SU-DHL-6 (cell line): Measurements from ENCODE around the gene E4F1.
"Not testable (repeated sequence)": the region's sequence is repeated elsewhere in the genome, so short reads cannot be mapped to it uniquely, and the experiment has no call there.

Experiments
- H2AFZ ChIP-seq: fragments of 200-600 bp; sonication (generic); 2 replicates; pipeline ENCODE4 v1.6.1; 2014; ENCODE audit warnings: low read depth, mild to moderate bottlenecking, moderate library complexity, mixed read lengths, antibody characterized with exemption, low read length; ENCODE audit not compliant: severe bottlenecking
- H3F3A ChIP-seq: fragments of 200-600 bp; shearing (Covaris generic); 2 replicates; pipeline ENCODE4 v1.6.0; 2016; ENCODE audit warnings: antibody characterized with exemption, mild to moderate bottlenecking; ENCODE audit not compliant: insufficient read depth
- H3K27ac ChIP-seq: fragments of 200-600 bp; sonication (generic); 2 replicates; pipeline ENCODE4 v1.5.1; 2016; ENCODE audit warnings: low read depth, mild to moderate bottlenecking, low read length, moderate library complexity, mixed read lengths
- H3K27me3 ChIP-seq: fragments of 200-600 bp; sonication (generic), shearing (Covaris generic); 2 replicates; pipeline ENCODE4 v1.6.0; 2014; ENCODE audit warnings: mild to moderate bottlenecking, low read length
- H3K36me3 ChIP-seq: fragments of 200-600 bp; sonication (generic); 2 replicates; pipeline ENCODE4 v1.6.1; 2014; ENCODE audit warnings: mild to moderate bottlenecking, low read length, mixed read lengths
- H3K4me2 ChIP-seq: fragments of 300-600, 200-600 bp; shearing (Covaris generic), sonication (generic); 2 replicates; pipeline ENCODE4 v1.6.0; 2014; ENCODE audit warnings: low read length, low read depth, mild to moderate bottlenecking; ENCODE audit not compliant: poor library complexity, severe bottlenecking
- H3K4me3 ChIP-seq: fragments of 200-600 bp; sonication (generic); 2 replicates; pipeline ENCODE4 v1.5.1; 2014; ENCODE audit warnings: antibody characterized with exemption, low read length, mild to moderate bottlenecking, mixed read lengths; ENCODE audit not compliant: insufficient read depth, poor library complexity, severe bottlenecking
- H3K79me2 ChIP-seq: fragments of 200-600 bp; sonication (generic); 2 replicates; pipeline ENCODE4 v1.6.1; 2014; ENCODE audit warnings: mild to moderate bottlenecking, low read length, moderate library complexity; ENCODE audit not compliant: insufficient read depth
- H3K9ac ChIP-seq: fragments of 200-600 bp; sonication (generic); 2 replicates; pipeline ENCODE4 v1.7.0; 2014; ENCODE audit warnings: mild to moderate bottlenecking, low read length
- H3K9me2 ChIP-seq: fragments of 200-600 bp; sonication (generic); replicated peaks from 2 replicates; pipeline ENCODE4 v1.6.1; 2014; ENCODE audit warnings: low read length; ENCODE audit not compliant: insufficient read depth
- H3K9me3 ChIP-seq: fragments of 200-600 bp; sonication (generic); 2 replicates; pipeline ENCODE4 v1.6.1; 2014; ENCODE audit warnings: low read length, mixed read lengths; ENCODE audit not compliant: insufficient read depth
- H4K20me1 ChIP-seq: fragments of 200-600 bp; sonication (generic); 2 replicates; pipeline ENCODE4 v1.6.1; 2014; ENCODE audit warnings: low read depth, mild to moderate bottlenecking, antibody characterized with exemption, low read length, moderate library complexity, mixed read lengths
- CTCF ChIP-seq: fragments of 200-600 bp; sonication (generic); IDR thresholded peaks from one replicate; pipeline ENCODE4 v1.5.1; 2017; ENCODE audit warnings: antibody characterized with exemption, mild to moderate bottlenecking, low read length, moderate library complexity; ENCODE audit not compliant: insufficient read depth, poor library complexity, severe bottlenecking
- EZH2phosphoT487 ChIP-seq: fragments of 200-600 bp; sonication (generic), shearing (Covaris generic); conservative IDR thresholded peaks from 2 replicates; pipeline ENCODE4 v1.6.1; 2018; ENCODE audit warnings: mild to moderate bottlenecking, antibody characterized with exemption, low read length, moderate library complexity, mixed read lengths

E4F1 gene

GRCh38 chr16:2256531-2257140, 33.2 kb downstream of the E4F1 start:
- H4K20me1 ChIP-seq: 0 out of 2 replicates have a peak, but pooled peaks cover 4% of the 10 kb centered on the region
- H3K79me2 ChIP-seq: peaks cover 27% of the 10 kb centered on the region; the same call in 1 of the 2 replicates
- no peaks in the 10 kb centered on the region for H3K9me2 ChIP-seq
- no peak overlapping the region for H2AFZ ChIP-seq
- no peak for TF ChIP-seq CTCF
- no peak for TF ChIP-seq EZH2phosphoT487
- H3K27ac ChIP-seq: no peak overlapping the region
- no peaks in the 10 kb centered on the region for H3K27me3 ChIP-seq
- peaks cover 44% of the 10 kb centered on the region for H3K36me3 ChIP-seq
- no peak overlapping the region for H3K4me2 ChIP-seq
- H3F3A ChIP-seq: peaks cover 37% of the 10 kb centered on the region
- no peak overlapping the region for H3K4me3 ChIP-seq
- H3K9me3 ChIP-seq: no peaks in the 10 kb centered on the region
- H3K9ac ChIP-seq: no peak overlapping the region

- Histone ChIP-seq H3K36me3 (peaks cover 55% of the 10 kb centered on the region), H2AFZ (no peak overlapping the region), H3K27me3 (no peaks in the 10 kb centered on the region), H3K4me2 (no peak overlapping the region), H3K27ac (no peak overlapping the region), H3K9ac (no peak overlapping the region), H3K9me3 (no peaks in the 10 kb centered on the region), H3K9me2 (no peaks in the 10 kb centered on the region), H3K79me2 (peaks cover 36% of the 10 kb centered on the region), H3F3A (peaks cover 26% of the 10 kb centered on the region), H4K20me1 (0 out of 2 replicates have a peak, but pooled peaks cover 4% of the 10 kb centered on the region), H3K4me3 (no peak overlapping the region)
- no peak for TF ChIP-seq CTCF
- TF ChIP-seq EZH2phosphoT487: no peak
These were observed 34.3 kb downstream of the E4F1 start for GRCh38 chr16:2257726-2258125.

- Histone ChIP-seq H3K36me3 (peaks cover 58% of the 10 kb centered on the region), H3F3A (peaks cover 18% of the 10 kb centered on the region; the same call in 1 of the 2 replicates), H3K79me2 (peaks cover 44% of the 10 kb centered on the region)
- H4K20me1 ChIP-seq, H3K9me2 ChIP-seq, H3K27ac ChIP-seq, H3K9me3 ChIP-seq, H3K4me2 ChIP-seq, H2AFZ ChIP-seq, H3K27me3 ChIP-seq, H3K9ac ChIP-seq, H3K4me3 ChIP-seq: not testable (repeated sequence)
These were observed 35.1 kb downstream of the E4F1 start for GRCh38 chr16:2258530-2258929.

- Histone ChIP-seq H3F3A (peaks cover 9% of the 10 kb centered on the region; the same call in 1 of the 2 replicates), H4K20me1 (peaks cover 12% of the 10 kb centered on the region), H3K79me2 (peaks cover 61% of the 10 kb centered on the region), H3K27me3 (no peaks in the 10 kb centered on the region), H3K9ac (no peak overlapping the region), H3K4me2 (no peak overlapping the region), H3K9me2 (no peaks in the 10 kb centered on the region), H3K36me3 (peaks cover 66% of the 10 kb centered on the region), H3K9me3 (no peaks in the 10 kb centered on the region), H2AFZ (no peak overlapping the region), H3K27ac (no peak overlapping the region), H3K4me3 (no peak overlapping the region)
- TF ChIP-seq EZH2phosphoT487 (no peak), CTCF (no peak)
These were observed 36.9 kb downstream of the E4F1 start for GRCh38 chr16:2260250-2260649.

GRCh38 chr16:2263026-2263425, 39.6 kb downstream of the E4F1 start:
- H3K4me2 ChIP-seq, H3F3A ChIP-seq, H3K4me3 ChIP-seq, H3K27ac ChIP-seq, H3K9me3 ChIP-seq, H3K27me3 ChIP-seq, H2AFZ ChIP-seq, H3K9me2 ChIP-seq, H3K9ac ChIP-seq: not testable (repeated sequence)
- Histone ChIP-seq H3K79me2 (peaks cover 77% of the 10 kb centered on the region), H3K36me3 (peaks cover 51% of the 10 kb centered on the region), H4K20me1 (peaks cover 19% of the 10 kb centered on the region)
